ENCODE measurements around the gene STX3.
"Not testable (repeated sequence)": the region's sequence is repeated elsewhere in the genome, so short reads cannot be mapped to it uniquely, and the experiment has no call there.

Gene STX3

GRCh38 chr11:59758401-59759037, 3.3 kb downstream of the STX3 start:
- DNase-seq = no peak

- DNase-seq = no peak
Observed at GRCh38 chr11:59759900-59760299, 4.7 kb downstream of the STX3 start.

GRCh38 chr11:59760771-59761170, 5.6 kb downstream of the STX3 start:
- no peak for DNase-seq

- no peak for DNase-seq
Observed at GRCh38 chr11:59761993-59762392, 6.8 kb downstream of the STX3 start.

GRCh38 chr11:59765068-59765735, 10.0 kb downstream of the STX3 start:
- no peak for DNase-seq

GRCh38 chr11:59766542-59767224, 11.5 kb downstream of the STX3 start:
- no peak for DNase-seq

GRCh38 chr11:59767225-59767611, 12.0 kb downstream of the STX3 start:
- DNase-seq = no peak

GRCh38 chr11:59769111-59769510, 13.9 kb downstream of the STX3 start:
- DNase-seq = no peak

- DNase-seq = no peak
Observed at GRCh38 chr11:59769828-59770227, 14.7 kb downstream of the STX3 start.

- DNase-seq = no peak
Observed at GRCh38 chr11:59770319-59770718, 15.1 kb downstream of the STX3 start.

GRCh38 chr11:59770869-59771268, 15.7 kb downstream of the STX3 start:
- DNase-seq = no peak

GRCh38 chr11:59771605-59772004, 16.4 kb downstream of the STX3 start:
- DNase-seq = no peak

- no peak for DNase-seq
Observed at GRCh38 chr11:59773083-59773440, 17.9 kb downstream of the STX3 start.

GRCh38 chr11:59776210-59777066, 21.3 kb downstream of the STX3 start:
- no peak for DNase-seq

- DNase-seq = no peak
Observed at GRCh38 chr11:59777104-59777503, 21.9 kb downstream of the STX3 start.

- no peak for DNase-seq
Observed at GRCh38 chr11:59778122-59778521, 22.9 kb downstream of the STX3 start.

- DNase-seq = no peak
Observed at GRCh38 chr11:59779487-59779886, 24.3 kb downstream of the STX3 start.

GRCh38 chr11:59782080-59782479, 26.9 kb downstream of the STX3 start:
- DNase-seq = no peak

GRCh38 chr11:59783632-59784090, 28.5 kb downstream of the STX3 start:
- no peak for DNase-seq

GRCh38 chr11:59784441-59784840, 29.3 kb downstream of the STX3 start:
- DNase-seq = not testable (repeated sequence)

GRCh38 chr11:59785818-59786217, 30.6 kb downstream of the STX3 start:
- no peak for DNase-seq

GRCh38 chr11:59787255-59787588, 32.0 kb downstream of the STX3 start:
- no peak for DNase-seq

GRCh38 chr11:59787816-59788215, 32.6 kb downstream of the STX3 start:
- no peak for DNase-seq

Measured in stimulated activated CD4-positive, alpha-beta T cell treated with anti-CD3 and anti-CD28 coated beads, Interleukin-2, amount 100 ng/mL, for 48 hours (primary cell).